Suprapubic skin (tissue), 4 donors: ENCODE results near the gene KRT72.

Experiments used
- POLR2A ChIP-seq, 2 donors: fragments of 450-650 bp; IDR thresholded peaks; one replicate each; pipeline ENCODE4 v1.6.1; 2017; ENCODE audit warnings: antibody characterized with exemption in 2 of 2, mild to moderate bottlenecking in 2 of 2, moderate library complexity in 2 of 2
- POLR2AphosphoS5 ChIP-seq, 3 donors: sonication (generic); formaldehyde crosslinking; IDR thresholded peaks; one replicate each; pipeline ENCODE4 v1.6.1; 2017; ENCODE audit warnings: antibody characterized with exemption in 3 of 3

DNA sequence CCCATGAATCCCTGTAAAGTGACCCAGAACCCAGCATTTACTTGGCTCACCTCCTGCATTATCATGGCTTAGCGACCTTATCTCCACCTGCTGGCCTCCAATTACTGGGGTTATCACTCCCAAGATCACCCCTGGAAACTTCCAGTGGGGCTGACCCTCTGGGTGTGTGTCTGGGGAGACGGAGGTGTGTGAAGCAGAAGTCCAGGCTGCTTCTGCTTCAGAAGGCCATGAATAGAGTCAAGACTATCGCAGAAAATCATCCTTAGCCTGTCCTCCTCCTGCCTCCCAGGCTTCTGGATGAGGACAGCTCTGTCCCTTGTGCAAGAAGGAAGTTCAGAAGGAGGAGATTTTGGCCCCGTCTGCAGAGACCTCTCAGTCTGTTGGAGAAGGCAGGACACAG, 408 bp upstream of the KRT72 start:
- TF ChIP-seq POLR2A (IDR thresholded peaks at IDR 0.05) (no peak), POLR2AphosphoS5 (IDR thresholded peaks at IDR 0.05) (no peak)
